Putamen (tissue), 1 donor: ENCODE measurements around the gene ZAP70.

ENCODE experiments used
- DNase-seq: peaks from one replicate; pipeline ENCODE4 v3.0.0-alpha.2; 2016; ENCODE audit warnings: low spot score

ZAP70 gene

DNA sequence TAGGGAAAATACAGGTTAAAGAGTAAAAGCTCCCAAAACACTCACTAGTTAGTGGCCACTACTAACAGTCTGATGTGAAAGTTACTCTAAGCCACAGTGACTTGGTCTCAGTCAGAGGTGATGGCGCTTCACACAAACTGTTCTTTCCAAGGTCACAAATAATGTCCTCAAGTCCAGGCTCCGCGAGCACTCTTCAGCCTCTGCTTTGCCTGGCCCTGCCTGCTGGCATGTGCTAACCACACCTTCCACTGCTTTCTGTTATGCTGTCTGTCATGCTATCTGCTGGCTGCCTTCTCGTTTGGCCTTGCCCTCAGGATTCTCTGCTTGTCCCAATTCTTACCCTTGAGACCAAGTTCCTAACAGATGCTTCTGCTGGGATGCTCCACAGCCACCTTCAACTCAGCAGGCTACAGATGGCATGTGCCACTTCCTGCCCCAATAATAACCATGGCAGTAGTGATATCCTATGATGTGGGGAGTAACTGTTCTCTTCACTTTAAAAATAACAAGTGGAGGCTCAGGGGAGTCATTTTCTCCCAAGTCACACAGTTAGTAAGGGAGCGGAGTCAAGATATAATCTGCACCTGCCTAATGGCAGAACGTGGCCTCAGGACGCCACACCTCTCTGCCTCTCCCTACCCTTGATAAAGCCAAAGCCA lies 75.7 kb downstream of the ZAP70 start:
- DNase-seq: no peak
